HK-2 (cell line): Measurements from ENCODE around the gene HDAC4.

ENCODE experiments used
- DNase-seq: peaks from one replicate; pipeline ENCODE4 v3.0.0-alpha.2; 2018; ENCODE audit not compliant: unreplicated experiment

Gene HDAC4

DNA sequence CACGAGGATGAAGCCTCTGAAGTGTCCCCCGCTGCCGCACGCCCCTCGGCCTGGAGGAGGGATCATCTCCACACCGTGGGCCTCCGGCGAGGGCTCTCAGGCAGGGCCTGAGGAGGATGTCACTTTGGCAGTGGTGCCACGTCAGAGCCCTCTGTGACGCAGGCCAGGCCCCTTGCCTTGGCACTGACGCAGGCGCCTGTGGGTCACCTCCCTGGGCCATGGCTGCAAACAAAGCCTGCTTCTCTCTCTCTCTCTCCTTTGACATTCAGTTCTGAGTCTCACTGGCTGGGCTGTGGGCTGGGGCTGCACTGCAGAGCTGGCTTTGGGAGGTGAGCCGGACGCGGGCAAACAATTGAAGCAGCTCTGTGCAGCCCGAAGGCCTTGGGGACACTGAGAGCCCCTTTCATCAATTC is 279.2 kb downstream of the HDAC4 start:
- DNase-seq = no peak

DNA sequence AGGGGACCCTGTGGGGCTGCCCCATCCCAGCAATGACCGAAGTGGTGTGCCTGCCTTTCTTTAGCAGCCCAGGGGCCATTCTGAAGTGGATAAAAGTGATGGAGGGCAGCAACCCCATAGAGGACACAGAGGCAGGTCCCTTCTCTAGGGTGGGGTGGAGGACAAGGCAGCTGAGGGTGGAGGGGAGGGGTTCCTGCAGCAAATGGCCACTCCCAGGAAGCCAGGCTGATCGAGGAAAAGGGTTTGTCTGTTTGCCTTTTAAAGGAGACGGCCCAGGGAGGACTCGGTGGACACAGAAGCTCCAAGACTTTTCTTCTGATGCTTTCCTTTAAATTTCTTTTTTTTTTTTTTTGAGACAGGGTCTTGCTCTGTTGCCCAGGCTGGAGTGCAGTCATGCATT is 280.2 kb downstream of the HDAC4 start:
- DNase-seq = no peak

DNA sequence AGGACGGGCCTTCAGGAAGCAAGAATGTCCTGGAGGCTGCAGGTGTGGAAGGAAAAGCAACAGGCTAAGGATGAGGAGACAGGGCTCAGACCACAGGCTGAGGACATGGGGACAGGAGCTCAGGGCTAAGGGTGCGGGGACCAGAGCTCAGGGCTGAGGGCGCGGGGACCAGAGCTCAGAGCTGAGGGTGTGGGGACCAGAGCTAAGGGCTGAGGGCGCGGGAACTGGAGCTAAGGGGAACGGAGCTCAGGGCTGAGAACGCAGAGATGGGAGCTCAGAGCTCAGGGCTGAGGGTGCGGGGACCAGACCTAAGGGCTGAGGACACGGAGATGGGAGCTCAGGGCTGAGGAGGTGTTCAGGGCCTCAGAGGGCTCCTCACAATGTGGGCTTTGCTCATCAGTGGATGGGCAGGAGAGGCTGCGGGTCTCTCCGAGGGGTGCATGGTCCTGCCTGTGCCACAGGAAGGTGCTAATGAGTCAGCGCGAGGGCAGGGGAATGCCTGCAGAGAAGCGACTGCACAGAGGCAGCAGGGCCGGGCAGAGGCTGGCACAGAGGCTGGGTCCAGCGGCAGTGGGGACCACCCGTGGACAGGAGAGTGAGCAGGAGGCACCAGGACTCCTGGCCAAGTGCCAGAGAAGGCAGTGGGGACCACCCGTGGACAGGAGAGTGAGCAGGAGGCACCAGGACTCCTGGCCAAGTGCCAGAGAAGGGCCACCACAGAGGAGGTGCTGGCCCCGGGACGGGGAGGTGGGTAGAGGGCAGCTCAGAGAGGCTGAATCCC is 281.3 kb downstream of the HDAC4 start:
- DNase-seq = no peak

DNA sequence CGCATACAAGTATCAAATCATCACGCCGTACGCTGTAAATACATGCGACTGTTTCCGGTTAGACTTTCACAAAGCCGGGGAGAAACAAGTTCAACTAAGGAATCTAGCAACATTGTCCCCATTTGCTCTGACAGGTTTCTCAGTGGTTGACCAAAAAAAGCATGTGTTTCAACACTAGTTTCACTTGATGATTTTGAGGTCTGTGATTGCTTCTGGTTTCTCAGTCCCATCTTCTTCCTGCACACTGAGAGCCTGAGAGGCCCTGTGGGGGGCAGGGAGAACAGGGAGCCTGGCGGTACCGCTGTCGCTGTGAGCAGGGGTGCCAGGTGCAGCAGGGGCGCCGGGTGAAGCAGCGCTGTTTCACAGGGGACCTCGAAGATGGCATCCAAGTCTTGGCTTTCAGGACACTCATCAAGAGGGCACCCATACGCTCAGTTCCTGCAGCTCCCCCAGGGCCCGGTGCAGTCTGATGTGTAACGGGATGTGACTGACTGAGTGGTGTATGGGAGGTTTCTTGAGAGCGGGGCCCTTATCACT is 282.1 kb downstream of the HDAC4 start:
- no peak for DNase-seq

DNA sequence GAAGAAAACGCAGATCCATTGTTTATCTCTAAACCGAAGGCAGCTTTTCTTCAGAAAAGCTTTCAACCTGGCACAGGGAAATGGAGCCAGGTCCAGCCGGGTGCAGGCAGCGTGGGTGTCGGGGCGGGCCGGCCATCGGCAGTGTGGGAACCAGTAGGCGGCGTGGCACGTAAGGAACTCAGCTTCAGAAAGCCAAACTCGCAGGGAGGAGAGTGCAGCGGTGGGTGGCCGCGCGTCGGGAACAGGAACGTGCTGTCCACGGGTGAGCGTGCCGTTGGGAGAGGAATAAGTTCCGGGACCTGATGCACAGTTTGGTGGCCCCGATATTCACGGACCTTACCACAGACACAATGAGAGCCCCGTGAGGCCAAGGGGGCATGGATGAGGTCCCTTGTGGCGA is 282.6 kb downstream of the HDAC4 start:
- DNase-seq = no peak

DNA sequence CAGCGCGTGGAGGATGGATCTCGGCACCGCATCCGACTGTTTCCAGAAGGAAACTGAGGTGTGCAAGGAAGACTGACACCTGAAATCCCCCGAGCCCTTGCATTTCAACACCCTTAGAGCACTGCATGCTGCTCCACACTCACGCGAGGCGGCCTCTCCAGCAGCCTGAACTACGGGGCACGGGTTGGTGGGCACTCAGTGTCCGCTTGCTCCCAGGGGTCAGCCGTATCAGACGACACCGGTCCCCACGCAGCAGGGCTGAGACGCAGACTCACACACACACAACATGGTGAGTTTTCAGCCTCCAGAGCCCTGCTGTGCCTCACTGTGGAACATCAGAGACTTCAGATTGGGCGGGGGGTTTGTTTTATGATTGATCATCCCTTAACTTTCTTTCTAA is 283.0 kb downstream of the HDAC4 start:
- no peak for DNase-seq

DNA sequence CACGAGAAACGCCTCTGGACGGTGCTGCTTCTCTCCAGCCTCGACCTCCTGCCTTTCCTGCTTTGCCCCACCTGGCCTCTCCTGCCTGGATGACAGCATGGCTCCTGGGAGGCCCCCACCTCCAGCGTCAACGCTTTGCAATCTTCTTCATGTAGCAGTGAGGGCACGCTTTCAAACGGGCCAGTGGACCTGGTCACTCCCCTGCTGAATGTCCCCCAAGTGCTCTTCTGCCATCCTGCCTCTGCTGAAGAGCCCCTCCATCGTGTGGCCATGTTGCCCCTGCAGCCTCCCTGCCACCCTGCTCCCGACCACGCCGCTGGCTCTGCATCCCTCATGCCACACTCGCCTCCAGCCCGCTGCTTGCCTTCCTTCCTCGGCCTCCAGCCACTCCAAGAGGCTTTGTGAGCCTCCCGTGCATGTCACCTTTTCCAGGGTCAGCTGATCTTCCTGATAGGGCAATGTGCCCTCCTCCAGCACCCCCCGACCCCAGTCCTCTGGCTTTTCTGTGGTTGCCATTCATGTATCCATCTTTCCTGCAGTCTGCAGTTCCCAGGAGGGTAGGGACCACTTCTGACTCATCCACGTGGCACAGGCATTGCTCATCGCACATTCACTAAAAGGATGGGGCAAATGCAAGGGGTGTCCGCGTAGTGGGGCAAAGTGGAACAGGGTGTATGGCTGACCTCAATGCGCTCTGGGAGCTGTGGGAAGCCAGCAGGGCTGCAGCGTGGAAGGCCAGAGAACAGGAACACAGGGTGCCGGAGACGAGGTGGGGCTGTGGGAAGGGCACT is 284.2 kb downstream of the HDAC4 start:
- DNase-seq = peak; percentile 29

DNA sequence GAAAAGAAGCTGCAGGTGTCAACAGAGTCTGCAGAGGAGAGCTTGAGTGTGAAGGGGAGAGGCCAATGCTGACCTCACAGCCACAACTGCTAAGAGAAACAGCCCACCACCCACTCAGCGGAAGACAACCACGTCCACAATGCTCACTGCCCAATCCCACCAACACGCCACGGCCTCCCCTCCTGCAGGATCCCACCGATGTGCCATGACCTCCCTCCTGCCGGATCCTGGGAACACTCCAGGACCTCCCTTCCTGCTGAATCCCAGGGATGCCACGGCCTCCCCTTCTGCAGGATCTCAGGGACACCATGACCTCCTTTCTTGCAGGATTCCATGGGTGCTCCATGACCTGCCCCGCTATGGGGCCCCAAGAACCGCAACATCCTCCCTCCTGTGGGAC is 285.2 kb downstream of the HDAC4 start:
- DNase-seq = no peak

DNA sequence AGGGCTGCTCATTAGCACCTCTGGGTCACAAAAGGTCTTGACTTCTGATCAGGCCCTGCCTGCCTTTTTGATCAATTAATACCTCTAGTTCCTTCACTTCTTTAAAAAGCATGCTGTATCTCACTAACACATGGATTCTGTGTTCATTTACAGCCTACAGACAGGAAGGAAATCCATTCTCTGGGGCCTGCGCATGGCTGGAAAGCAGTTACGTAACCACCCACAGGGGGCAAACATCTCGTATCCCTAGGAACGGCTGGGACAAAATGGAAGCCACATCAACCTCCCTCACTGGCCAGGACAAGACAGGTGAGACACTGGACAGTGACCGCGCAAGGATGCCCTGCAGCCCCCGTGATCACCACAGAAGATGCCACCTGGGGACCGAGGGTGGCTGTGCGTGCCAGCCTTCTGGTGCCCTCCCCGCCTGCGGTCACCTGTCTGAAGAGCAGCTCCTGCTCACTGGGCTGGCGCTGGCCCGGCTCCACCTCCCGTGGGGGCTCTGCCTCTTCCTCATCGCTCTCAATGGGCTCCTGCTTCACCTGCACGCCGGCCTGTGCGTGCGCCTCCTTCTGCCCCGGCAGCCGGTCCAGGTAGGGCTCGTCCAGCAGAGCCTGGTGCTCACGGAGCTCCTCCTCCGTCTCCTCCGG is 286.1 kb downstream of the HDAC4 start:
- DNase-seq = no peak

DNA sequence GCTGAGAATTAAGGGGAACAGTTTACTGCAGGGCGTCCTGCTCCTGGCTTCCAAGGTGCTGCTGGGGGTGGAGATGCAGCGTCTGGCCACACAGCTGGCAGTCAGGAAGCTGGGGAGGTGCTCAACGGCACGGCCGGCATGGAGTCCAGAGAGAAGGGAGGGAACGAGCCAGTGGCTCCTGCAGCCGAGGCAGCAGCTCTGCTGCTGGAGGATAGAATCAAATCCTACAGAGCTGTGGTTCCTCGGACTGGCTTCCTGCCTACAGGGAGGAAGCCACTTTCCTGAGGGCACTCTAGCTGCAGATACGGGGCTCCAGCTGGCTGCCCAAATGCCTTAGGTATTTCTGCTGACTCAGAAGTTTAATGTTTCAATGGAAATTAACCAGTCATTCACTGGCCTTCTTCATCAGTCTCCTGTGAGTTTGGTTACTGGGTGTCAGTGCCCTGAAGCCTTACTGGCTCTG is 286.7 kb downstream of the HDAC4 start:
- DNase-seq = peak; percentile 24

DNA sequence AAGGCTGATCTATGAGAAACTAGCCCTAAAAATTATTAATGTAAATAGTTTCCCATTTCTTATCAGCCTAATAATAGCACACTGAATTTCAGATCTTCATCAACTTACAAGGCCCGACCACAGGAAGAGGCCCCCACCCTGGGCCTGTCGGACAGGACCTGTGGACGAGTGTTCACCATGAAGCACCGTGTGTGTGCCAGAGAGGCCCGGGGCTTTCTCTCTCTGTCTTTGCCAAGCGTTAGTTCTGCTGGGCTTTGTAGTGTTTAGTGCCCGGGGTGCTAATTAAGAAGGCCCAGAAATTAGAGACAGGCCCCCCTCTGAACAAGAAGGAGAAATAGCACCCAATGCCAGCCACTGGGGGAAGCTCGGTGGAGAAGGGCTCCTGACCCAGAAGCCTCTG is 287.2 kb downstream of the HDAC4 start:
- no peak for DNase-seq

DNA sequence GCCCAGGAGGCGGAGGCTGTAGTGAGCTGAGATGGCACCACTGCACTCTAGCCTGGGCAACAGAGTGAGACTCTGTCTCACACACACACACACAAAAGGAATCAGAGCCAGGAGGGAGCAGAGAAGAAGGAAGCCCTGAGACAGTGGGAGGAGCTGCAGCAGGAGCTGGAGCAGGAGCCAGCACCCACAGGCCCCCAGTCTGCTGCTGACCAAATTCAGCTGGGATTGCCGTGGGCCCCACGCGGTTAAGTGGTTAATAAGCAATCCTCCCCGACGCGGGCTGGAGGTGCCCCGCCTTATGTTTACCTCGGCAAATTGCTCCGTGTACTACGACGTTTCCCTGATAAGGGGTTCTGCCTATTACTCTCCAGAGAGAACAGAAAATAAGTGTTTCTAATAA is 287.6 kb downstream of the HDAC4 start:
- no peak for DNase-seq

DNA sequence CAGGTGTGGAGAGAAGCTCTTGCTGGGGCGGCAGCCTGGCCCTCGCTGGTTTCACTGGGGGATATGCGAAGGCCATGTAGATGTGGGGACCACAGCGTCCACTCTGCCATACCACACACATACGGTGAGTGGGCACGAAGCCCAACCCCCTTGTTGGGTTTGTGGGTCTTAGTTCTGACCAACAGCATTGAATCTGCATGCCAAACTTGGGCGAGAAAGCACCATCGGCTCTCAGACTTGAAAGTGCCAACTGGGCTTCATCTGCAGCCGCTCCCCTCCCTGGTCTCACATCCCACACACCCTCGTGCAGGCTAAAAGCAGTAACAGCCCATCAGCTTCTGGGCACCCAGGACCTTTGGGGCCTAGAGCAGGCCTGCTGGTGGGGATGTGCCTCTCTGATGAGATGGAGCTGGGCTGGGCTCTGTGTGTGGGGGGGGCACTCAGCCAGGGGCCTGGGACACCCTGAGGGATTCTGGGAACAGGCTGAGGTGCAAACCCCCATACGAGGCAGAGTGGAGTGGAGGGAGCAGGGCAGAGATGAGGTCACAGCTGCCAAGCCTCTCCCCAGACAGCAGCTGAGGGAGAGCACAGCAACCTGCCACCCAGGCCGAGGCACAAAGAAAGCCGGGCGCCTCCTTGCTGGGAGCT is 288.6 kb downstream of the HDAC4 start:
- DNase-seq = no peak

DNA sequence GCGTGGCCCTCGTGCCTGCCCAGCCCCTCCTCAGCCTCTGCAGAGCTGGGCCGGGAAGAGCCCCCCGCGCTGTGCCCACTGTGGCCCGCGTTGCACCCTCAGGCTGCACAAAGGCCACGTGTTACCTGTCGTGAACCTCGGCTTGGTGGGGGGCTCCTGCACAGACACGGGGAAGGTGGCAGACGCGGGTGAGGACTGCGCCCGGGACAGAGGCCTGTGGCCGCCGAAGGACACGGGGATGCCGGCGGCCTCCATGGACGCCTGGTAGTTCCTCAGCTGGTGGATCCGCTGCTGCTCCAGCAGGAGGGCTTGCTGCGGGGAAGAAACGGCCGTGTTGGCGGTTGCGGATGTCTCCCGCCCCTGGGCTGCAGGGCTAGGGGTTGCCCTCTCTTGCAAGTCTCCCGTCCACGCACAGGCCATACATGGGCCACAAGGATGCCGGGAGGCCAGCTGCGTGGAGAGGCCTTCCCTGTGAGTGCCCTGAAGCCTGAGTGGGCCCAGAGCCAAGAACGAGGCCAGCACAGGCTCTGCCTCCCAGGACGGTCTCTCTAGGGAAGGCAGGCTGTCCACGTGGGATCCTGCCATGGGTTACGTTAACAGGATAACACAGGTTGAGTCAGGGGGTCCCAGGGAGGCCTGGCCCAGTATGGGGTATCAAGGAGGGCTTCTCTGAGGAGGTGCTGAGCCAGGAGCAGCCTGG is 289.3 kb downstream of the HDAC4 start:
- DNase-seq = no peak

DNA sequence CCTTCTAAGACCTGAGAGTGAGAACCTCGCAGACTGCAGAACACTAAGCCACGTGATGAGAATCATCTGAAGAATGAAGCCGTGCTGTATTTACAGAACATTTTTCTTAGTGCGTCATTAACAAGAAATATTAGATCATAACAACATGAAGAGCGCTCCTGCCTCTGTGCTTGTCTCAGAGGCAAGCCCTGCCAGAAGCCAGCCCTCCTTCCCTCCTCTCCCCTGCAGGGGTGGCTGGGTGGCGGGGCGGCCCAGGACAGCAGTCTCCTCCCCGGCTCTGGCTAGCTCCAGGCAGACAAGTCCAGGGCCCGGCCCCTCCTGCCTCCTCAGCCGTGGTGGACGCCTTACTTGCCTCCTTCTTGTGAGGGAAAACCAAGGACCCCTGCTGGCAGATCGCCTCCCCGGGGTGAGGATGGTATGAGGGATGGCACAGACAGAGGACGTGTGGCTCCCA is 290.2 kb downstream of the HDAC4 start:
- DNase-seq = no peak

DNA sequence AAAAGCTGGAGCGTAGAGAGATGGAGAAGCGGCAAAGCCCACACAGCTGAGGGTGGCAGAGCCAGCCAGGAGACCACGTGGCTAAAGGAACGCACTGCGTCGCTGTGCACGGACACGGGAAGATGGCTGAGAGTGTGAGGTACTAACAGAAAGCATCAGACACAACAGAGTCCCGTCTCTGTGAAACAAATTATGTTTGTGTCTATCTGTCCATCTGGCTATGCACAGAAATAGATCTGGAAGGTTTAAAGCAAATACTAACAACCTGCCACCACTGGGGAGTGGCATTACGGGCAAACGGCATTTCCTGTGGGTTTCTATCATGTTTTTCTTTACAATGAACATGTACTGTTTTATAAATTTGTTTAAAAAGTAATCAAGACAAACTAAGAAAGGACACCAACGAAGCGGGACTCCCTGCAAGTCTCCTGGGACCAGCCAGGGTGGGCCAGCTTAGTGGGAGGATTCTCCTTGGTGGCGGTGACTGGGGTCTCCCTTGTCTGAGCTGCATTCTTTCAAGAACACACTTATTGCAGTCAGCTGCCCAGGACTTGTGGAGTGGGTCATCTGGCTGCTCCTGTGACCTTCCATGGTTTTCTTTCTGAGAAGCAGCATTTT is 290.8 kb downstream of the HDAC4 start:
- DNase-seq = no peak

DNA sequence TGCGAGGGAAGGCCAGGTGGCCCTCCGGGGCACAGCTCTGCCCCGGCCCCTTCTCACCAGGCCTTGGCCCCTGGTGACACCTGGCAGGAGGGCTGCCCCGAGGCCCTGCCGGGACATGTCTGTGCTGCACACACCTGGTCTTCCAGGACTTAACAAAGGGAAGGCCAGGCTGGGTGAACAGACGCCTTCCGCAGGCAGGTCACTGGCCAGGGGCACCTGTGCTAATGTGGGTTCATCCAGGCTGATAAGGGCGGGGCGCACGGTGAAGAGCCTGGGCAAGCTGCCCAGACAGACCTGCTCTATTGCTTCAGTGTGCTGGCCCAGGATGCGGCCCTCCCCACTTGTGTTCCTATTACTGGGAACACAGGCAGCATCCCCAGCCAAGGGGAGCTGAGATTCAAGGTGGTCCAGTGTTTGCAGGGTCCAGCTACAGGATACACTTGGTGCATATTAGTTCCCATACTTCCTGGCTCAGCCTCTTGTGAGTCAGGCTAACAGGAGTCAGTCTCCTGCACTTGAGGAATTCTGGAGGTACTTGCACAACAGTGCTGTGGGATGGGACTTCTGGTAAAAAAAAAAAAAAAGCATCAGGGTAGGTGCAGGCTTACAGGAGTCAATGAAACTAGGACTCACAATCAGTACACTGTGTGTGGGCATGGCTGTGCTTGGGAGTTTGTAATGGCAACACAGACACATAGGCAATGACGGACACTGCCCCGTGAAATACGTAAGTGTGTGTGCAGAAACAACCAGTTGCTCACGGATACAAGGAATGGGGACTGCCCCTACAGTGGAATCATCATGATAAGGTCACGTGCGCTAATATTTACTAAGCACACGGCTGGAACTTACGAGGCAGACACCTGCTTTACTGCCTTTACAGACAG is 291.5 kb downstream of the HDAC4 start:
- DNase-seq = no peak

DNA sequence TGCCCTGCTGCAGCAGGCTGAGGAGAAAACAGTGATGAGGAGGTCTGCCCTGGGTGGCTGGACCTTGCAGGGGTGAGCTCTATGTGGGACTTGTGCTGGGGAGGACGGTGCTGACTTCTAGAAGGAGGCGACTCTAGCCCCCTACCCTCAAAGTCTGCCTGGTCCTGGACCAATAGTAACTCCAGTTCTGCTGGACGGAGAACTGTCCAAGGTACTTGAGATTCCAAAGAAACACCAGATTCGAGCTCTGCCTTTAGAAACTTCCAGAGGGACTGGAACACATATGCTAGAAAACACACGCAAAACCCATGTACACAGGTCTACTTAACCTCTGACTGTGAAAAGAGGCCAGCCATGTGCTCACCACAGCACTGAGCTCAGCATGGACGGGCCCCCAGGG is 292.4 kb downstream of the HDAC4 start:
- no peak for DNase-seq

DNA sequence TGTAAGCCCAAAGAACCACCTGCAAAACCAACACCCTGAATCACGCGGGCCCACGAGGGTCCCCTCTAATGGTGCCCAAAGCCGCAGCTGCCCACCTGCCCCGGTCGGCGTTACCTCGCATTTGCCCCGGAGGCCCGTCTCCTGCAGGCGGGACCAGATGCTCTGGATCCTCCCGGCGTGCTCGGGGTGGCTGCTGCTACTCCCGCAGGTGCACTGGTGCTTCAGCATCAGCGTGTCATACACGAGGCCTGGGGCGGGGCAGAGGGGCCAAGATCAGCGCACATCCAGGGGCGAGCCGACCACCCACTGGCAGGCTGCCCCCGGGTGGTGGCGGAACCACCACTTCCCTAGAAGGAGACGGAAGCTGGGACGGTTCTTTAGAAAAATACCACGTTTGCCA is 292.9 kb downstream of the HDAC4 start:
- no peak for DNase-seq

DNA sequence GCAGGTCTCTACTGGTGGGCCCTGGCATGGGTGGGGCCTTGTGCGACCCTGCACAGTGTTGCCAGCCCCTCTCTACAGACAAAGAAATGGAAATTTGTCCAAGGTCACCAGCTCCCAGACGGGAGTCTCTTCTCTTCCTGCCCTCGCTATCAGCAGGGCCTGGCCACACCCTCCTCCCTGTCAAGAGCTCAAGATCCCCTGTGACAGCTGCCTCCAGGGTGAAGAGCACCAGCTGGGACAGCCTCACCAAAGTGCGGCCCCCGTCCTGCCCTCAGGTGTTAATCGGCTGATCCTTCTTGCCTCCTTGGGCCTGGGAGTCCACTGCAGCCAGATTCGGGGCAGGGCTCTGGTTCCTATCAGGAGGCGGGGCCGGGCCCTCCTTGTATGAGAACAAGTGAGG is 293.9 kb downstream of the HDAC4 start:
- DNase-seq = no peak
